ENCODE results near the gene BABAM2.

DNA sequence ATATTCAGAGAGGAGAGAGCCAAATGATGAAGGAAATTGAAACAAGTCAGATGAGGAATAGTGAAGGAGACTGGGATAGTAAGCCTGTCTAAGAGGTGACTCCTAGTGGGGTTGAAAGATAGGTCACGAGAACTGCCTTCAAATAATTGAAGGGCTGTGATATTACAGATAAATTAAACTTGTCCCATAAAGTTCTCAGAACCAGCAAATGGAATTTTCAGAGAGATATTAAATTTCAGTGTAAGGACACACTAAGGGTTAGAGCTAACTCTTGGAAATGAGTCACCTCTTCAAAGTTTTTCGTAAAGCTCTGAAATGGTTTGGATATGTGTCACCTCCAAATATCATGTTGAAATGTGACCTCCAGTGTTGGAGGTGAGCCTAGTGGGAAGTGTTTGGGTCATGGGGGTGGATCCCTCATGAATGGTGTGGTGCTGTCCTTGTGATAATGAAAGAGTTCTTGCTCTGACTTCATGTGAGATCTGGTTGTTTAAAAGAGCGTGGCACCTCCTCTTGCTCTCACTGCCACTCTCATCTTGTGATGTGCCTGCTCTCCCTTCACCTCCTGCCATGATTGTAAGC lies 87.3 kb downstream of the BABAM2 start:
- TF ChIP-seq, protein P1, sequence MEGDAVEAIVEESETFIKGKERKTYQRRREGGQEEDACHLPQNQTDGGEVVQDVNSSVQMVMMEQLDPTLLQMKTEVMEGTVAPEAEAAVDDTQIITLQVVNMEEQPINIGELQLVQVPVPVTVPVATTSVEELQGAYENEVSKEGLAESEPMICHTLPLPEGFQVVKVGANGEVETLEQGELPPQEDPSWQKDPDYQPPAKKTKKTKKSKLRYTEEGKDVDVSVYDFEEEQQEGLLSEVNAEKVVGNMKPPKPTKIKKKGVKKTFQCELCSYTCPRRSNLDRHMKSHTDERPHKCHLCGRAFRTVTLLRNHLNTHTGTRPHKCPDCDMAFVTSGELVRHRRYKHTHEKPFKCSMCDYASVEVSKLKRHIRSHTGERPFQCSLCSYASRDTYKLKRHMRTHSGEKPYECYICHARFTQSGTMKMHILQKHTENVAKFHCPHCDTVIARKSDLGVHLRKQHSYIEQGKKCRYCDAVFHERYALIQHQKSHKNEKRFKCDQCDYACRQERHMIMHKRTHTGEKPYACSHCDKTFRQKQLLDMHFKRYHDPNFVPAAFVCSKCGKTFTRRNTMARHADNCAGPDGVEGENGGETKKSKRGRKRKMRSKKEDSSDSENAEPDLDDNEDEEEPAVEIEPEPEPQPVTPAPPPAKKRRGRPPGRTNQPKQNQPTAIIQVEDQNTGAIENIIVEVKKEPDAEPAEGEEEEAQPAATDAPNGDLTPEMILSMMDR (conservative IDR thresholded peaks at IDR 0.05): no peak
- TF ChIP-seq EZH2 (IDR thresholded peaks at IDR 0.05; ENCODE audit: low read depth): no peak
